ENCODE measurements around the gene SLC2A6.

Gene SLC2A6

DNA sequence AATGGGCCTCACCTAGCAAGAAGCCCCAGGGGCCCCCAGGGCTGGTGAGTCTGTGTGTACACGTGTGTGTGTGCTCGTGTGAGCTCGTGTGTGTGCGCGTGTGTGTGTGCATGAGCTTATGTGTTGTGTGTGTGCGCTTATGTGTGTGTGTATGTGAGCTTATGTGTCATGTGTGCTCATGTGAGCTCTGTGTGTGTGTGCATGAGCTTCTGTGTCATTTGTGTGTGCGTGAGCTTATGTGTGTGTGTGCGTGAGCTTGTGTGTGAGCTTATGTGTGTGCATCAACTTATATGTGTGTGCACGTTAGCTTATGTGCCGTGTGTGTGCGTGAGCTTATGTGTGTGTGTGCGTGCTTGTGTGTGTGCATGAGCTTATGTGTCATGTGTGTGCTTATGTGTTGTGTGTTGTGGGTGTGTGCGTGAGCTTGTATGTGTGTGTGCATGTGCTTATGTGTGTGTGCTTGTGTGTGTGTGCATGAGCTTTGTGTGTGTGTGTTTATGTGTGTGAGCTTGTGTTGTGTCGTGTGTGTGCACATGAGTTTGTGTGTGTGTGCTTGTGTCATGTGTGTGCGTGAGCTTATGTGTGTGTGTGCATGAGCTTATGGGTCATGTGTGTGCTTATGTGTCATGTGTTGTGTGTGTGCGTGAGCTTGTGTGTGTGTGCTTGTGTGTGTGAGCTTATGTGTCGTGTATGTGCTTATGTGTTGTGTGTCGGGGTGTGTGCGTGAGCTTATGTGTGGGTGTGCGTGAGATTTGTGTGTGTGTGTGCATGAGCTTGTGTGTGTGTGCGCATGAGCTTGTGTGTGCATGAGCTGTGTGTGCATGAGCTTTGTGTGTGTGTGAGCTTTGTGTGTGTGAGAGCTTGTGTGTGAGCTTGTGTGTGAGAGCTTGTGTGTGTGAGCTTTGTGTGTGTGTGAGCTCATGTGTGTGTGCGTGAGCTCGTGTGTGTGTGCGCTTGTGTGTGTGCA is 16.7 kb upstream of the SLC2A6 start:
- DNase-seq = no peak

GRCh38 chr9:133494636-133495326 is 15.9 kb upstream of the SLC2A6 start:
- no peak for DNase-seq

GRCh38 chr9:133493845-133494540 is 15.1 kb upstream of the SLC2A6 start:
- no peak for DNase-seq

DNA sequence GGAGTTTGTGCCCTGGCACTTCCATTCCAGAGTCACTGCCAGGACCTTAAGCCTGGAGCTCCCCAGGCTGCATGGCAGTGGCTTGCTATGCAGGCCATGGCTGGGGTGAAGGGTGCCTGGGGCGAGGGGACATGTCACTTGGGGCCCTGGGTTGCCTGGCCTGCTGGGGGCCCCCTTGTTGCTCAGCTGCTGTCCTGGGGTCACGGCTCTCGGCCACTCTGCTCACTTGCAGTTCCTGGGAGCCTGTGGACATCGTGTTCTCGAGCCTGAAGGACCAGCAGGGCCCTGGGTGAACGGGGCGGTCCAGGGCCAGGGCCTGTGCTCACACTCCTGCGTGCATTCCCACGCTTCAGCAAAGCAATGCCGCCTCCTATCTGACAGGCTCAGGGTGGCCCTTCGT is 14.5 kb upstream of the SLC2A6 start:
- DNase-seq = no peak

DNA sequence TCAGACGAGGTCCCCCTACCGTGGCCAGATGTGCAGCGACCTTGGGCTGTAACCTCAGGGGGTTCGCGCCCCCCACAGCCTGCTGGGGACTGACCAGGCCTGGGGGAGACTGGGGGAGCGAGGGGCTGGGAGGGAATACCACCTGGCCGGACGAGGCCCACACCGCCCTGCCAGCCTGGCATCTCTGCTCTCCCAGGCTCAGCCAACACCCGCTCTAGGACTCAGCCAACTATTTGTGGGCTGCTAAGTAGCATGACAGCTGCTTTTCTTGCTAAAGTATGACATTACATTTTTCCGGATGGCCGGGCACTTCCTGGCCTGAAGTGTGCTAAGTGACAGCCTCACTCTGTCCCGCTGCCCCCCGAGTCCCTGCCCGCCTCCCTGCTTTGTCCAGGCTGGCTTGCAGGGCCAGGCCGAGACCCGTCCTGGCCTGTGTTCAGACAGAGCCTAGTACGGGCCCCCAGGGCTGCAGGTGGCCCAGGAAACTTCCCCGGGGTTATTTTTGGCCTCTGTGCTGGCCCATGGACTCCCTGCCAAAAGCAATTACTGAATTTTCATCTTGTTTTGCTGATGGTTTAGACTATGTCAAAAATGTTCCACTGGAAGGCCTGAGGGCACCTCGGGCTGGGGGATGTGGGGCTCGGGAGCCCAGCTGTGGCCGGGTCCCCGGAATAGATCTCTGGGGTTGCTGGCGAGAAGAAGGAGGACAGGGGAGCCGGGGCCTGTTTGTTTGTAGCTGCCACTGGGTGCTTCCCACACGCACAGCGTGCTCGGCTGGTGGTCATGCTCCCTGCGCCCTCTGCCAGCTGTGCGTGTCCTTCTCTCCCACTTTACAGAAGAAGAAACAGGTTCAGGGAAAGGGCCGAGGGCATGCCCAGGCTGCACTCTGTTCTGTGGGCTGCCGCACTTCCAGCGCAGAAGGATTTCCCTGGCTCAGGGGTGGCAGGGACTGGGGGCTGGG is 13.4 kb upstream of the SLC2A6 start:
- no peak for DNase-seq

- no peak for DNase-seq
Observed at GRCh38 chr9:133491656-133491925, 12.7 kb upstream of the SLC2A6 start.

DNA sequence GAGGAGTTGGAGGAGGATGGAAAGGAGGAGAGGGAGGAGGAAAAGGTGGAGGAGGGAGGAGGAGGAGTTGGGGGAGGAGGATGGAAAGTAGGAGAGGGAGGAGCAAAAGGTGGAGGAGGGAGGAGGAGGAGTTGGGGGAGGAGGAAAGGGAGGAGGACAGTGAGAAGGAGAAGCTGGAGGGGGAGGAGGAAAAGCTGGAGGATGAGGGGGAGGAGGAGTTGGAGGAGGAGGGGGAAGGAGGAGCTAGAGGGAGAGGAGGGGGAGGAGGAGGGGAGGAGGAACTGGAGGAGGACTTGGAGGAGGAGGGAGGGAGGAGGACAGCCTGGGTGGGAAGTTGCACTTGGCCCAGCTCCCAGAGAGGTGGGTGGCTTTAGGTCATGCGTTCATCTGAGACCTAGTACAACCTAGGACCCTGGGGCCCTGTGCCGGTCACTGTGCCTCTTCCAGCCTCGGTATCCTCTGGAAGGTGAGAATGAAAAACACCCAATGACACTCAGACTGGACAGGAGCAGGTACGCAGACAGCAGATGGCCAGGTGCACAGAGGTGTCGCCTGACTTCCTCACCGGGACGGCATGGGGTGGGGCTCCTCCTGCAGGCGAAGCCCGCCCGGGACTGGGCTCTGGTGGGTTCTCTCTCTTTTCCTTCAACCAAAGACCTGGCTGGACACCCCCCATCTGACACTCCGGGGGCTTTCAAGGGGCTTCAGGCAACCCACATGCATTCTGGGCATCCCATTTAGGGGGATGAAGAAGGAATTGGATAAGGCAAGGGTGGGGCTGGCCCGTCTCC is 12.2 kb upstream of the SLC2A6 start:
- DNase-seq = no peak

GRCh38 chr9:133490201-133490681 is 11.3 kb upstream of the SLC2A6 start:
- DNase-seq = no peak

GRCh38 chr9:133489253-133490190 is 10.6 kb upstream of the SLC2A6 start:
- no peak for DNase-seq

GRCh38 chr9:133488686-133489252 is 9.9 kb upstream of the SLC2A6 start:
- DNase-seq = no peak

GRCh38 chr9:133487331-133487725 is 8.4 kb upstream of the SLC2A6 start:
- no peak for DNase-seq

DNA sequence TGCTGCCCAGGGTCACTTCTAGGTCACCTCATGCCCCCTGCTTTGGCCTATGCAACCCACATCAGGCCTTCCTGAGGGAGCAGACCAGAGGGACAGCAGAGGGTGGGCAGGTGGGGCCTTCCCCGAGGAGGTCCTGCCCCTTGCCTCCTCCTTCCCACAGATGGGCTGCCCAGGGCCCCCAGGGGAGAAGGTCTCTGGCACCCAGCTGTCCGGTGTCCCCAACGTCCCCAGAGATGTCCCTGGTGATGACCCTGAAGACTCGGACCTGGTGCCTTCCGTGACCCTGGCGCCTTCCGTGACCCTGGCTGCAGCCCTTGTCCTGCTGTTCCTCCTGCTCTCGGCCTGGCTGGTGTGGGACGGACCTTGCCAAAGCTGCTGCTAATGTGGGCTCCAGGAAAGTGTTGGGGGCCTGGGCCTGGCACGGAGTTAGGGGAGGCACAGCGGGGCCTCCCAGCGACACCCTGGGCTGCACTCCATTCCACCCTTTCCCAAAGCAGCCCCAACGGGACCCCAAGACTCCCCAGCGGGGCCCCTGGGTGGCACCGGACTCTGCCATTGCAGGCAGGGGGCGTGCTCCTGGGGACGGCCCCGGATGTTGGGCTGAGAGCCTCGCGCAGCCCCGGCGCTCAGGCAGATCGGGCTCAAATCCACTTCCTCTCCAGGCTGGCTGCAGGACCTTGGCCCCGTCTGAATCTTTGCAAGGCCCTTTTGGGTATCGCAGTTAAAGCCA is 6.8 kb upstream of the SLC2A6 start:
- no peak for DNase-seq

- no peak for DNase-seq
Observed at GRCh38 chr9:133484671-133485437, 6.0 kb upstream of the SLC2A6 start.

- no peak for DNase-seq
Observed at GRCh38 chr9:133483611-133484010, 4.7 kb upstream of the SLC2A6 start.

DNA sequence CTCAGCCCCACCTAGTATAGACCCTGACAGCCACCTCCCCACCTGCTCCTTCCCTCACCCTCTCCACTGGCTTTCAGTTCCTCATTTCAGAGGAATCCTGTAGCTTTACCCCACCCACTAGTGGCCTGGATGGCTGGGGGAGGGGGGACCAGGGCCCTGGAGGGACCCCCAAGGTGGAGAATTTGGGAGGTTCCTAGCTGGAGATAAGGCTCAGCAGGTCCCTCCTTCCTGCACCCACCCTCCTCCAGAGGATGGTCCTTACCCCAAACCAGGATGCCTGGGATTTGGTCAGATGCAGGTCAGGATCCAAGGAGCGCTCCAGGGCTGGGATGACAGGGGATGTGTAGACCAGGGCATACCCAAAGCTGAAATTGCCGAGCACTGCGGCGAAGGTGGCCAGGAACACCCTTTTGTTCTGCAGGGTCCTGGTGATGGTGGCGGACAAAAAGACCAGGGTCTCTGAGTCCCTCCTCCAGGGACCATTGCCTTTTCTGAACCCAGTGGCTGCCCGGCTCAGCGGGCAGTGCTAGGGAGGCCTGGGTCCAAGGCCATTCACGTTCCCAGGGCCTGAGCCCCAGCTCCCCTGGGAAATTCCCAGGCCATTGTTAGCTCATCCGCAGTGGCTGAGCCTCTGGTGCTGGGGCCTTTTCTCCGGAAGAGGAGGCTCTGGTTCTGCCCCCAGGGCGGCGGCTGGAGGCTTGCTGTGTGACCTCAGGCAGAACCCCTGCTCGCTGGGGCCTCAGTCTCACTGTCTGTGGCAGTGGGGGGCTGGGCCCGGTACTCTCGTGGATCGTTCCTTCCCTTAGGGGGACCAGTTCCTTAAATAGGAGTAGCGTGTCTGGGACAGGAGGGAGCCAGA is 678 bp downstream of the SLC2A6 start:
- DNase-seq = no peak

DNA sequence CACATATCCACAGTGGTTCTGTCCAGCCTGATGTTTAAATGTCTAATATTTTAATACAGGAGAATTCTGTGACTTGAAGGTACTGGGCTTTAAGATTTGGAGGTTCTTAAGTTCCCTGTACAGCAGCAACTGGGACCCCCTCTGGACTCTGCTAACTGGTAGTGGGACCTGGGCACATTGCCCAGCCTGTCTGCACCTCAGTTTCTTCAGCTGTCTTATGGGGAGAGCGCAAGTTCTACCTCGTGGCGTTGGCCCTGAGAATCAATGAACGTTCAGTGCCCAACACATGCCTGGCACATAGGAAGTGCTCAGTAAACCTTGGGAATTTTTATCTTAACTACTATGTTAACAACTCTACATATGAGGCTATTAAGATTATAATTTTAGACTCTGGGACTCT is 1.4 kb downstream of the SLC2A6 start:
- DNase-seq = no peak

DNA sequence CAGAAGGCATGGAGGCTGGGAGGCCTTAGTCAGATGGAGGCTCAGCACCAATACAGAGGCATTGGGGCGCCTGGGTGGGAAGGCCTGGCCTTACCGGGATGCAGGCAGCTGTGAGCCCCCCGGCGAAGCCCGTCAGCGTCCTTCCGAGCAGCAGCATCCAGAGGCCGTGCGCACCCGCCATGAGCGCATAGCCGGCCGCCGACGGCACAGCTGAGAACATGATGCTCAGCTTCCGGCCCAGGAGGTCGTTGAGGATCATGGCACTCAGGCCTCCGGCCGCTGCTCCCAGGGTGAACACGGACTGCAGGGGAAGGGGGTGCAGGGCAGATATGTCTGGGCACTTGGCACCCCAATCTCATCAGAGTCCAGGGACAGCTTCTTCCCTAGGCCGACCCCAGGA is 2.0 kb downstream of the SLC2A6 start:
- DNase-seq = no peak
